WTC11 (cell line): Measurements from ENCODE around the gene TIGAR. TPM values are rescaled to one million over a fixed set of nuclear protein-coding genes. Genes with fewer than 3 reads are reported as not detected.

ENCODE experiments used
- ATAC-seq: fragments of 200-7000 bp; cut with Tn5 transposase; 2 replicates; pipeline ENCODE4 v1.10.0; 2021; ENCODE audit warnings: mild to moderate bottlenecking, moderate library complexity
- CTCF ChIA-PET: fragments of 300-600 bp; sonication (Branson Sonifier 250); formaldehyde crosslinking; loops from one replicate; lab custom pipeline; 2021; ENCODE audit warnings: antibody characterized with exemption; lab: Charles Lee
- POLR2A ChIA-PET: fragments of 350-600 bp; sonication (Branson Sonifier 250); formaldehyde crosslinking; loops from one replicate; lab custom pipeline; 2021; ENCODE audit warnings: antibody characterized with exemption; lab: Charles Lee
- DNase-seq: peaks from one replicate; pipeline ENCODE4 v3.0.0; 2021; ENCODE audit warnings: low spot score
- H3K27ac Mint-ChIP-seq: 2 replicates; pipeline ENCODE4 v1.8.0; 2021; ENCODE audit warnings: mixed read lengths
- H3K27me3 Mint-ChIP-seq: 2 replicates; pipeline ENCODE4 v1.8.0; 2021; ENCODE audit warnings: low read depth, mild to moderate bottlenecking, moderate library complexity, mixed read lengths
- H3K36me3 Mint-ChIP-seq: 2 replicates; pipeline ENCODE4 v1.8.0; 2021; ENCODE audit warnings: mixed read lengths
- H3K4me1 Mint-ChIP-seq: 2 replicates; pipeline ENCODE4 v1.8.0; 2022; ENCODE audit warnings: mixed read lengths
- H3K4me3 Mint-ChIP-seq: 2 replicates; pipeline ENCODE4 v1.8.0; 2021; ENCODE audit warnings: mild to moderate bottlenecking, moderate library complexity, mixed read lengths
- H3K9me3 Mint-ChIP-seq: 2 replicates; pipeline ENCODE4 v1.8.0; 2021; ENCODE audit warnings: mixed read lengths
- CBFB ChIP-seq: sonication (generic); formaldehyde crosslinking; IDR thresholded peaks from 2 replicates; pipeline ENCODE4 v1.8.1; 2022; ENCODE audit warnings: mild to moderate bottlenecking, low read depth, missing genetic modification reagents
- CREM ChIP-seq: sonication (generic); formaldehyde crosslinking; IDR thresholded peaks from 2 replicates; pipeline ENCODE4 v1.8.1; 2022; ENCODE audit warnings: mild to moderate bottlenecking, missing genetic modification reagents, moderate library complexity
- GRHL2 ChIP-seq: fragments of 250-450 bp; sonication (Bioruptor Pico); IDR thresholded peaks from 2 replicates; pipeline ENCODE4 v1.8.0; 2022; ENCODE audit warnings: mild to moderate bottlenecking, moderate library complexity; ENCODE audit not compliant: insufficient replicate concordance, severe bottlenecking
- MXD4 ChIP-seq: fragments of 250-450 bp; sonication (Bioruptor Pico); IDR thresholded peaks from 2 replicates; pipeline ENCODE4 v1.8.0; 2021; ENCODE audit warnings: mild to moderate bottlenecking, moderate library complexity, borderline replicate concordance
- NR2C2 ChIP-seq: sonication (generic); formaldehyde crosslinking; IDR thresholded peaks from 2 replicates; pipeline ENCODE4 v1.8.0; 2022; ENCODE audit warnings: mild to moderate bottlenecking, missing genetic modification reagents
- OVOL2 ChIP-seq: fragments of 250-450 bp; sonication (Bioruptor Pico); IDR thresholded peaks from 2 replicates; pipeline ENCODE4 v1.9.0; 2021; ENCODE audit warnings: mild to moderate bottlenecking, borderline replicate concordance
- SMAD3 ChIP-seq: sonication (generic); formaldehyde crosslinking; IDR thresholded peaks from 2 replicates; pipeline ENCODE4 v1.8.0; 2022; ENCODE audit warnings: missing genetic modification reagents, mild to moderate bottlenecking, borderline replicate concordance
- TEAD4 ChIP-seq: sonication (generic); formaldehyde crosslinking; IDR thresholded peaks from 2 replicates; pipeline ENCODE4 v1.8.0; 2022; ENCODE audit warnings: mild to moderate bottlenecking, missing genetic modification reagents
- ZNF121 ChIP-seq: sonication (generic); formaldehyde crosslinking; IDR thresholded peaks from 2 replicates; pipeline ENCODE4 v1.8.0; 2023; ENCODE audit warnings: missing genetic modification reagents
- ZNF219 ChIP-seq: sonication (generic); formaldehyde crosslinking; IDR thresholded peaks from 2 replicates; pipeline ENCODE4 v1.8.0; 2023; ENCODE audit warnings: missing genetic modification reagents, mild to moderate bottlenecking, borderline replicate concordance
- ZNF396 ChIP-seq: fragments of 250-450 bp; sonication (Bioruptor Pico); IDR thresholded peaks from 2 replicates; pipeline ENCODE4 v1.8.0; 2021; ENCODE audit warnings: mild to moderate bottlenecking, moderate library complexity, borderline replicate concordance
- ZNF671 ChIP-seq: fragments of 250-450 bp; sonication (Bioruptor Pico); IDR thresholded peaks from 2 replicates; pipeline ENCODE4 v1.8.0; 2021; ENCODE audit warnings: mild to moderate bottlenecking
- total RNA-seq: library from RNA; stranded (reverse); gene quantifications from 3 replicates; pipeline ENCODE4 v1.2.3, GENCODE V29; 2021
- TF ChIP-seq, protein P1 (sequence below): sonication (generic); formaldehyde crosslinking; IDR thresholded peaks from 2 replicates; pipeline ENCODE4 v1.8.0; 2022; ENCODE audit warnings: mild to moderate bottlenecking, missing genetic modification reagents
- TF ChIP-seq, protein P2 (sequence below): fragments of 250-450 bp; sonication (Bioruptor Pico); IDR thresholded peaks from 2 replicates; pipeline ENCODE4 v1.9.0; 2021; ENCODE audit warnings: moderate library complexity, mild to moderate bottlenecking, inconsistent platforms, borderline replicate concordance
- TF ChIP-seq, protein P3 (sequence below): fragments of 250-450 bp; sonication (Bioruptor Pico); IDR thresholded peaks from 2 replicates; pipeline ENCODE4 v1.9.0; 2021; ENCODE audit warnings: mild to moderate bottlenecking, borderline replicate concordance
- TF ChIP-seq, protein P4 (sequence below): fragments of 250-450 bp; sonication (Bioruptor Pico); conservative IDR thresholded peaks from 2 replicates; pipeline ENCODE4 v1.9.0; 2021; ENCODE audit warnings: mild to moderate bottlenecking
- TF ChIP-seq, protein P5 (sequence below): sonication (generic); formaldehyde crosslinking; IDR thresholded peaks from 2 replicates; pipeline ENCODE4 v1.8.1; 2023; ENCODE audit warnings: mild to moderate bottlenecking, moderate library complexity, missing genetic modification reagents
- TF ChIP-seq, protein P6 (sequence below): sonication (generic); formaldehyde crosslinking; IDR thresholded peaks from 2 replicates; pipeline ENCODE4 v1.8.1; 2023; ENCODE audit warnings: mild to moderate bottlenecking, missing genetic modification reagents, moderate library complexity
- TF ChIP-seq, protein P7 (sequence below): sonication (generic); formaldehyde crosslinking; IDR thresholded peaks from 2 replicates; pipeline ENCODE4 v1.8.0; 2022; ENCODE audit warnings: mild to moderate bottlenecking, missing genetic modification reagents
- TF ChIP-seq, protein P8 (sequence below): sonication (generic); formaldehyde crosslinking; IDR thresholded peaks from 2 replicates; pipeline ENCODE4 v1.8.1; 2023; ENCODE audit warnings: mild to moderate bottlenecking, missing genetic modification reagents, borderline replicate concordance

Gene TIGAR
- total RNA-seq, 1 experiment from 2014 or later: 26.7 TPM

DNA sequence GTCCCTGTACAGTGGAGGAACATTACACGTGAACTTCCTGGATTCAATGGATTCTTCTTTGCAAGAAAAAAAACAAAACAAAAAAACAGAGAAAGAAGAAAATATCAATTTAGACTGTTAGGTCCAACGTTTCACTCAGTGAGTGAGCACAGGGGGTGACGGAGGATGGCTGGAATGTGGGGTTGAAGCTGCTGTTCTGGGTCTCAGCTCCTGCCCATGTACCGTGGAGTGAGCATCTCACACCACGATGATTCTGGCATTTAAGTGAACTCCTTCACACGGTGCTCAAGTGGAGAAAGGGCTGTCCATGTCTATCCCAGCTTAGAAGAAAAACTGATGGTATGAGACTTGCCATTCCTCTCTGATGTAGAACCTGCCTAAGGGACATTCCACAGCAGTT is 24.3 kb upstream of the TIGAR start:
- ChIA-PET POLR2A (interaction anchor here (0.7 kb wide), 1 partner anchor 11 kb away, joined by 3 read pairs; no protein-coding TSS in a partner anchor), CTCF (interaction anchor here (0.6 to 1.4 kb wide), 3 partner anchors 18 to 827 kb away, joined by 3 read pairs; no protein-coding TSS in a partner anchor)
- no peak overlapping the region for H3K27ac Mint-ChIP-seq
- TF ChIP-seq CREM (CRISPR knock-in tag): no peak
- TF ChIP-seq NR2C2: no peak
- TF ChIP-seq ZNF121 (CRISPR knock-in tag): no peak
- TF ChIP-seq MXD4: no peak
- TF ChIP-seq, protein P1, sequence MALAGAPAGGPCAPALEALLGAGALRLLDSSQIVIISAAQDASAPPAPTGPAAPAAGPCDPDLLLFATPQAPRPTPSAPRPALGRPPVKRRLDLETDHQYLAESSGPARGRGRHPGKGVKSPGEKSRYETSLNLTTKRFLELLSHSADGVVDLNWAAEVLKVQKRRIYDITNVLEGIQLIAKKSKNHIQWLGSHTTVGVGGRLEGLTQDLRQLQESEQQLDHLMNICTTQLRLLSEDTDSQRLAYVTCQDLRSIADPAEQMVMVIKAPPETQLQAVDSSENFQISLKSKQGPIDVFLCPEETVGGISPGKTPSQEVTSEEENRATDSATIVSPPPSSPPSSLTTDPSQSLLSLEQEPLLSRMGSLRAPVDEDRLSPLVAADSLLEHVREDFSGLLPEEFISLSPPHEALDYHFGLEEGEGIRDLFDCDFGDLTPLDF (CRISPR knock-in tag): no peak
- TF ChIP-seq, protein P2, sequence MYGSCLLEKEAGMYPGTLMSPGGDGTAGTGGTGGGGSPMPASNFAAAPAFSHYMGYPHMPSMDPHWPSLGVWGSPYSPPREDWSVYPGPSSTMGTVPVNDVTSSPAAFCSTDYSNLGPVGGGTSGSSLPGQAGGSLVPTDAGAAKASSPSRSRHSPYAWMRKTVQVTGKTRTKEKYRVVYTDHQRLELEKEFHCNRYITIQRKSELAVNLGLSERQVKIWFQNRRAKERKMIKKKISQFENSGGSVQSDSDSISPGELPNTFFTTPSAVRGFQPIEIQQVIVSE (CRISPR knock-in tag): no peak
- no peak for TF ChIP-seq SMAD3
- TF ChIP-seq, protein P3, sequence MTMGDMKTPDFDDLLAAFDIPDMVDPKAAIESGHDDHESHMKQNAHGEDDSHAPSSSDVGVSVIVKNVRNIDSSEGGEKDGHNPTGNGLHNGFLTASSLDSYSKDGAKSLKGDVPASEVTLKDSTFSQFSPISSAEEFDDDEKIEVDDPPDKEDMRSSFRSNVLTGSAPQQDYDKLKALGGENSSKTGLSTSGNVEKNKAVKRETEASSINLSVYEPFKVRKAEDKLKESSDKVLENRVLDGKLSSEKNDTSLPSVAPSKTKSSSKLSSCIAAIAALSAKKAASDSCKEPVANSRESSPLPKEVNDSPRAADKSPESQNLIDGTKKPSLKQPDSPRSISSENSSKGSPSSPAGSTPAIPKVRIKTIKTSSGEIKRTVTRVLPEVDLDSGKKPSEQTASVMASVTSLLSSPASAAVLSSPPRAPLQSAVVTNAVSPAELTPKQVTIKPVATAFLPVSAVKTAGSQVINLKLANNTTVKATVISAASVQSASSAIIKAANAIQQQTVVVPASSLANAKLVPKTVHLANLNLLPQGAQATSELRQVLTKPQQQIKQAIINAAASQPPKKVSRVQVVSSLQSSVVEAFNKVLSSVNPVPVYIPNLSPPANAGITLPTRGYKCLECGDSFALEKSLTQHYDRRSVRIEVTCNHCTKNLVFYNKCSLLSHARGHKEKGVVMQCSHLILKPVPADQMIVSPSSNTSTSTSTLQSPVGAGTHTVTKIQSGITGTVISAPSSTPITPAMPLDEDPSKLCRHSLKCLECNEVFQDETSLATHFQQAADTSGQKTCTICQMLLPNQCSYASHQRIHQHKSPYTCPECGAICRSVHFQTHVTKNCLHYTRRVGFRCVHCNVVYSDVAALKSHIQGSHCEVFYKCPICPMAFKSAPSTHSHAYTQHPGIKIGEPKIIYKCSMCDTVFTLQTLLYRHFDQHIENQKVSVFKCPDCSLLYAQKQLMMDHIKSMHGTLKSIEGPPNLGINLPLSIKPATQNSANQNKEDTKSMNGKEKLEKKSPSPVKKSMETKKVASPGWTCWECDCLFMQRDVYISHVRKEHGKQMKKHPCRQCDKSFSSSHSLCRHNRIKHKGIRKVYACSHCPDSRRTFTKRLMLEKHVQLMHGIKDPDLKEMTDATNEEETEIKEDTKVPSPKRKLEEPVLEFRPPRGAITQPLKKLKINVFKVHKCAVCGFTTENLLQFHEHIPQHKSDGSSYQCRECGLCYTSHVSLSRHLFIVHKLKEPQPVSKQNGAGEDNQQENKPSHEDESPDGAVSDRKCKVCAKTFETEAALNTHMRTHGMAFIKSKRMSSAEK (CRISPR knock-in tag): no peak
- TF ChIP-seq, protein P4, sequence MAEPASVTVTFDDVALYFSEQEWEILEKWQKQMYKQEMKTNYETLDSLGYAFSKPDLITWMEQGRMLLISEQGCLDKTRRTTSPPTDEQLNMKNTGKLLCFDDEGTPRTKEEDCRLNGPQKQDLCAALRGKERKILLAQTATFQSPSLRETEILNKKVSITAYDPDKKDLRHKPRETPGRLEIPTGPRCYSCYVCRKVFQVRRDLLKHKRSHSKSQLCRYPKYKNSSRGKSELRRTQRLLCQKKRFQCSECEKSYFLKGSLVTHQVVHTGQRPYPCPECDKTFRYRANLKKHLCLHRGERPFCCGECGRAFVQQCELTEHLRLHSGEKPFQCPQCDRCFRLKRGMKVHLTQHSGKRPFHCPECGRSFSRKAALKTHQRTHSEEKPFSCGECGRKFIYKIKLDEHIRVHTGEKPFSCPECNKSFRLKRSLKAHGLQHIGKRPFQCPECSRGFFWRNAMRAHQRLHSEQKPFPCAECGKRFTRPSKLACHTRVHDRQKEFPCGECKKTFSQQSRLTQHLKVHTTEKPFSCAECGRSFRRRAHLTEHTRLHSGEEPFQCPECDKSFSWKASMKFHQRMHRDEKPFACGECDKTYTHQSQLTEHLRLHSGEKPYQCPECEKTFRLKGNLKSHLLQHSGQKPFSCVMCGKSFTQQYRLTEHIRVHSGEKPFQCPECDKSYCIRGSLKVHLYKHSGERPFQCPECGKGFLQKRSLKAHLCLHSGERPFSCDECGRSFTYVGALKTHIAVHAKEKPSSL: no peak
- TF ChIP-seq OVOL2 (CRISPR knock-in tag): no peak
- TF ChIP-seq CBFB (CRISPR knock-in tag): no peak
- no peak for TF ChIP-seq TEAD4
- no peak for TF ChIP-seq ZNF671 (CRISPR knock-in tag)
- H3K4me3 Mint-ChIP-seq: no peak overlapping the region
- DNase-seq (peak; percentile 1), ATAC-seq (no peak)
- H3K27me3 Mint-ChIP-seq: no peaks in the 10 kb centered on the region
- H3K9me3 Mint-ChIP-seq: no peaks in the 10 kb centered on the region
- H3K36me3 Mint-ChIP-seq: peaks cover 86% of the 10 kb centered on the region
- H3K4me1 Mint-ChIP-seq: peaks cover 24% of the 10 kb centered on the region

DNA sequence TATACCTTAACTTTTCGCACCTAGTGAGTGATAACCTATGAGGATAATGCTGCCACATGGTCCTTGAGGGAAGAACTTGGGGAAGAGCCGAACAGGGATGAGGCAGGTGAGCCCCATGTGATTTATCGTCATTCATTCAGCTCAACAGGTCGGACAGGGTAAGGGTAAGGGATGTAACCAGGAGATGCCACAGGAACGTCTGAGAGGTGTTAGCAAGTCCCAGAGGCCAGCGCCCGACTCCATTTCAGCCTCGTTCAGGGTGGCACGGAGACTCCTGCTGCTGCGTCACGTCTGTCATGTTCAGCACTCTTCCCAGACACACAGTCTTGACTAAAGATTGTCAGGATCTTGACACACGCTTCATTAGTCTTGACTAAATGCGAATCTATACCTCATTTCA is 23.4 kb upstream of the TIGAR start:
- CTCF ChIA-PET: interaction anchor here (0.6 to 1.4 kb wide), 2 partner anchors 333 to 826 kb away, joined by 3 read pairs; no protein-coding TSS in a partner anchor
- no peak for ATAC-seq
- TF ChIP-seq, protein P5, sequence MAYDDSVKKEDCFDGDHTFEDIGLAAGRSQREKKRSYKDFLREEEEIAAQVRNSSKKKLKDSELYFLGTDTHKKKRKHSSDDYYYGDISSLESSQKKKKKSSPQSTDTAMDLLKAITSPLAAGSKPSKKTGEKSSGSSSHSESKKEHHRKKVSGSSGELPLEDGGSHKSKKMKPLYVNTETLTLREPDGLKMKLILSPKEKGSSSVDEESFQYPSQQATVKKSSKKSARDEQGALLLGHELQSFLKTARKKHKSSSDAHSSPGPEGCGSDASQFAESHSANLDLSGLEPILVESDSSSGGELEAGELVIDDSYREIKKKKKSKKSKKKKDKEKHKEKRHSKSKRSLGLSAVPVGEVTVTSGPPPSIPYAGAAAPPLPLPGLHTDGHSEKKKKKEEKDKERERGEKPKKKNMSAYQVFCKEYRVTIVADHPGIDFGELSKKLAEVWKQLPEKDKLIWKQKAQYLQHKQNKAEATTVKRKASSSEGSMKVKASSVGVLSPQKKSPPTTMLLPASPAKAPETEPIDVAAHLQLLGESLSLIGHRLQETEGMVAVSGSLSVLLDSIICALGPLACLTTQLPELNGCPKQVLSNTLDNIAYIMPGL: no peak
- TF ChIP-seq, protein P6, sequence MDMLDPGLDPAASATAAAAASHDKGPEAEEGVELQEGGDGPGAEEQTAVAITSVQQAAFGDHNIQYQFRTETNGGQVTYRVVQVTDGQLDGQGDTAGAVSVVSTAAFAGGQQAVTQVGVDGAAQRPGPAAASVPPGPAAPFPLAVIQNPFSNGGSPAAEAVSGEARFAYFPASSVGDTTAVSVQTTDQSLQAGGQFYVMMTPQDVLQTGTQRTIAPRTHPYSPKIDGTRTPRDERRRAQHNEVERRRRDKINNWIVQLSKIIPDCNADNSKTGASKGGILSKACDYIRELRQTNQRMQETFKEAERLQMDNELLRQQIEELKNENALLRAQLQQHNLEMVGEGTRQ: no peak
- TF ChIP-seq ZNF219 (CRISPR knock-in tag): no peak
- TF ChIP-seq, protein P7, sequence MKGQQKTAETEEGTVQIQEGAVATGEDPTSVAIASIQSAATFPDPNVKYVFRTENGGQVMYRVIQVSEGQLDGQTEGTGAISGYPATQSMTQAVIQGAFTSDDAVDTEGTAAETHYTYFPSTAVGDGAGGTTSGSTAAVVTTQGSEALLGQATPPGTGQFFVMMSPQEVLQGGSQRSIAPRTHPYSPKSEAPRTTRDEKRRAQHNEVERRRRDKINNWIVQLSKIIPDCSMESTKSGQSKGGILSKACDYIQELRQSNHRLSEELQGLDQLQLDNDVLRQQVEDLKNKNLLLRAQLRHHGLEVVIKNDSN (CRISPR knock-in tag): no peak
- TF ChIP-seq, protein P8, sequence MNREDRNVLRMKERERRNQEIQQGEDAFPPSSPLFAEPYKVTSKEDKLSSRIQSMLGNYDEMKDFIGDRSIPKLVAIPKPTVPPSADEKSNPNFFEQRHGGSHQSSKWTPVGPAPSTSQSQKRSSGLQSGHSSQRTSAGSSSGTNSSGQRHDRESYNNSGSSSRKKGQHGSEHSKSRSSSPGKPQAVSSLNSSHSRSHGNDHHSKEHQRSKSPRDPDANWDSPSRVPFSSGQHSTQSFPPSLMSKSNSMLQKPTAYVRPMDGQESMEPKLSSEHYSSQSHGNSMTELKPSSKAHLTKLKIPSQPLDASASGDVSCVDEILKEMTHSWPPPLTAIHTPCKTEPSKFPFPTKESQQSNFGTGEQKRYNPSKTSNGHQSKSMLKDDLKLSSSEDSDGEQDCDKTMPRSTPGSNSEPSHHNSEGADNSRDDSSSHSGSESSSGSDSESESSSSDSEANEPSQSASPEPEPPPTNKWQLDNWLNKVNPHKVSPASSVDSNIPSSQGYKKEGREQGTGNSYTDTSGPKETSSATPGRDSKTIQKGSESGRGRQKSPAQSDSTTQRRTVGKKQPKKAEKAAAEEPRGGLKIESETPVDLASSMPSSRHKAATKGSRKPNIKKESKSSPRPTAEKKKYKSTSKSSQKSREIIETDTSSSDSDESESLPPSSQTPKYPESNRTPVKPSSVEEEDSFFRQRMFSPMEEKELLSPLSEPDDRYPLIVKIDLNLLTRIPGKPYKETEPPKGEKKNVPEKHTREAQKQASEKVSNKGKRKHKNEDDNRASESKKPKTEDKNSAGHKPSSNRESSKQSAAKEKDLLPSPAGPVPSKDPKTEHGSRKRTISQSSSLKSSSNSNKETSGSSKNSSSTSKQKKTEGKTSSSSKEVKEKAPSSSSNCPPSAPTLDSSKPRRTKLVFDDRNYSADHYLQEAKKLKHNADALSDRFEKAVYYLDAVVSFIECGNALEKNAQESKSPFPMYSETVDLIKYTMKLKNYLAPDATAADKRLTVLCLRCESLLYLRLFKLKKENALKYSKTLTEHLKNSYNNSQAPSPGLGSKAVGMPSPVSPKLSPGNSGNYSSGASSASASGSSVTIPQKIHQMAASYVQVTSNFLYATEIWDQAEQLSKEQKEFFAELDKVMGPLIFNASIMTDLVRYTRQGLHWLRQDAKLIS: no peak
- TF ChIP-seq ZNF396 (CRISPR knock-in tag): no peak
- no peak for TF ChIP-seq GRHL2

More for the DNA sequence above, 23.4 kb upstream of the TIGAR start:
- H3K9me3 Mint-ChIP-seq: no peaks in the 10 kb centered on the region
- peaks cover 25% of the 10 kb centered on the region for H3K4me1 Mint-ChIP-seq
- H3K27me3 Mint-ChIP-seq: no peaks in the 10 kb centered on the region
- H3K36me3 Mint-ChIP-seq: peaks cover 87% of the 10 kb centered on the region
- H3K27ac Mint-ChIP-seq: peak overlapping the region; percentile 71; the same call in 1 of the 2 replicates
- DNase-seq: peak; percentile 4
- no peak overlapping the region for H3K4me3 Mint-ChIP-seq
- POLR2A ChIA-PET: no interaction called here
